Measurements from ENCODE around the gene RRM1. TPM values are rescaled to one million over a fixed set of nuclear protein-coding genes. Genes with fewer than 3 reads are reported as not detected.

The RRM1 gene
- total RNA-seq, 3 donors from 2014 or later (not counting 1 experiment from before 2014, with no cell fraction given): 17.0 to 37.6 (median 24.4) TPM

DNA sequence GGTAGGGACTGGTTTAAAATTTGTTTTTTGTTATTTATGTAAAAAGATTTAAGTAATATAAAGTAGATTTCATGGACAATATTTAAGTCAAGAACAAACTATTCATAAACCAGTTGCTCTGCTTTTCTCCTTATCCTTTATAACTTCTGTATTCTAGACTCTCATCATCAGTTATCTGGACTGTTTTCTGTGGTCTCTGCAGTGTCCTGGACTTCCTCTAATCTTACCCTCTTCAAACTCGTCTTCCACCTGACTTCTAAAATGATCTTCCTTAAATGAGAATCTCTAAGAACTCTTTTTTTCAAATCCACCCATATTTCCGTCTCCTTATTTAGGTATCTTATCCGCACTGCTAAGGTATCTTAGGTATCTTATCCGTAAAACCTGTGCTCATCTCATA lies 8.1 kb downstream of the RRM1 start:
- H3K9me3 Mint-ChIP-seq: no peaks in the 10 kb centered on the region
- H3K4me3 Mint-ChIP-seq: no peak overlapping the region
- H3K4me1 Mint-ChIP-seq: peaks cover 0 to 10% of the 10 kb centered on the region in 2 donors
- H3K27me3 Mint-ChIP-seq (ENCODE audit: low read depth in 2 of 2): no peaks in the 10 kb centered on the region
- TF ChIP-seq, protein P1, sequence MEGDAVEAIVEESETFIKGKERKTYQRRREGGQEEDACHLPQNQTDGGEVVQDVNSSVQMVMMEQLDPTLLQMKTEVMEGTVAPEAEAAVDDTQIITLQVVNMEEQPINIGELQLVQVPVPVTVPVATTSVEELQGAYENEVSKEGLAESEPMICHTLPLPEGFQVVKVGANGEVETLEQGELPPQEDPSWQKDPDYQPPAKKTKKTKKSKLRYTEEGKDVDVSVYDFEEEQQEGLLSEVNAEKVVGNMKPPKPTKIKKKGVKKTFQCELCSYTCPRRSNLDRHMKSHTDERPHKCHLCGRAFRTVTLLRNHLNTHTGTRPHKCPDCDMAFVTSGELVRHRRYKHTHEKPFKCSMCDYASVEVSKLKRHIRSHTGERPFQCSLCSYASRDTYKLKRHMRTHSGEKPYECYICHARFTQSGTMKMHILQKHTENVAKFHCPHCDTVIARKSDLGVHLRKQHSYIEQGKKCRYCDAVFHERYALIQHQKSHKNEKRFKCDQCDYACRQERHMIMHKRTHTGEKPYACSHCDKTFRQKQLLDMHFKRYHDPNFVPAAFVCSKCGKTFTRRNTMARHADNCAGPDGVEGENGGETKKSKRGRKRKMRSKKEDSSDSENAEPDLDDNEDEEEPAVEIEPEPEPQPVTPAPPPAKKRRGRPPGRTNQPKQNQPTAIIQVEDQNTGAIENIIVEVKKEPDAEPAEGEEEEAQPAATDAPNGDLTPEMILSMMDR (IDR thresholded peaks at IDR 0.05): no peak
- ATAC-seq: no peak
- H3K27ac Mint-ChIP-seq: no peak overlapping the region
- whole genome bisulfite sequencing (ENCODE audit: insufficient coverage): 91% methylated on average over 1 of the region's 4 CpGs
- Histone ChIP-seq H3K27ac (ENCODE audit: low read length) (no peak overlapping the region), H3K36me3 (ENCODE audit: control insufficient read depth, insufficient read depth, low read length) (peaks cover 21% of the 10 kb centered on the region), H3K27me3 (ENCODE audit: control insufficient read depth, insufficient read depth, low read length) (no peaks in the 10 kb centered on the region), H3K4me1 (ENCODE audit: control insufficient read depth, insufficient read depth, low read length) (no peaks in the 10 kb centered on the region), H3K9me3 (ENCODE audit: control insufficient read depth, insufficient read depth, low read length) (no peaks in the 10 kb centered on the region), H3K4me3 (ENCODE audit: low read length) (no peak overlapping the region)
- intact Hi-C loops (cut with micrococcal nuclease): no loop called here
- DNase-seq: no peak
- H3K36me3 Mint-ChIP-seq: no peaks in the 10 kb centered on the region

DNA sequence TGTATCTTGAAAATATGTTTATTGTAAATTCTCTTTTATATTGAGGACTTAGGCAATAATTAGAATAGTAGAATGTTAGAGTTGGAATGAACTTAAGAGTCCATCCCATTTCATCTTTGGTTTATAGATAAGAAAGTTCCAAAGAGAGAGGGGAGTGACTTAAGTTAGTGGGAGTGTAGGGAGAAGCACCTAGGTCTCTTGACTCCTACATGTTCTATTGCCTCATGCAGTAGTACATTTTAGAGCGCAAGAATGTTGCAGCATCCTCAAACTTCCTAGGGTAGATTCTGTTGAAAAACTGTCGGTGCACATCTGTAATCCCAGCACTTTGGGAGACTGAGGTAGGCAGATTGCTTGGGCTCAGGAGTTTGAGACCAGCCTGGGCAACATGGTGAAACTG lies 8.7 kb downstream of the RRM1 start:
- 97% methylated on average over 2 of the region's 2 CpGs for WGBS (ENCODE audit: insufficient coverage)
- H3K27ac ChIP-seq (ENCODE audit: low read length): no peak overlapping the region
- TF ChIP-seq, protein P1 (IDR thresholded peaks at IDR 0.05): no peak
- no peak for ATAC-seq
- intact Hi-C loops (cut with micrococcal nuclease): no loop called here
- Mint-ChIP-seq H3K27ac (no peak overlapping the region), H3K4me1 (peaks cover 0 to 10% of the 10 kb centered on the region in 2 donors), H3K27me3 (ENCODE audit: low read depth in 2 of 2) (no peaks in the 10 kb centered on the region), H3K9me3 (no peaks in the 10 kb centered on the region), H3K4me3 (no peak overlapping the region), H3K36me3 (no peaks in the 10 kb centered on the region)
- DNase-seq: no peak
- H3K4me1 ChIP-seq (ENCODE audit: control insufficient read depth, insufficient read depth, low read length): no peaks in the 10 kb centered on the region
- H3K9me3 ChIP-seq (ENCODE audit: control insufficient read depth, insufficient read depth, low read length): no peaks in the 10 kb centered on the region
- H3K27me3 ChIP-seq (ENCODE audit: control insufficient read depth, insufficient read depth, low read length): no peaks in the 10 kb centered on the region
- H3K4me3 ChIP-seq (ENCODE audit: low read length): no peak overlapping the region
- H3K36me3 ChIP-seq (ENCODE audit: control insufficient read depth, insufficient read depth, low read length): peaks cover 25% of the 10 kb centered on the region

DNA sequence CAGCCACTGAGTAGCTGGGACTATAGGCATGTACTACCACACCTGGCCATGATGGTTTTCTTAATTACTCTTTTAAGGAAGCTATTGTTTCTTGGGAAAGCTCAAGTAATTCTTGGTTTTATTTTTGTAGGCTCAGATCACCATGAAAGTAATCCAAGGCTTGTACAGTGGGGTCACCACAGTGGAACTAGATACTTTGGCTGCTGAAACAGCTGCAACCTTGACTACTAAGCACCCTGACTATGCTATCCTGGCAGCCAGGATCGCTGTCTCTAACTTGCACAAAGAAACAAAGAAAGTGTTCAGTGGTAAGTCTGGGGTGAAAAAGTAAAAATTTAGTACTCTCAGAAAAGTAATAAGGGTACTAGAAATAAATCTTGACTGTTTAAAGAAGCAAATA lies 11.3 kb downstream of the RRM1 start:
- Histone ChIP-seq H3K4me3 (ENCODE audit: low read length) (no peak overlapping the region), H3K9me3 (ENCODE audit: control insufficient read depth, insufficient read depth, low read length) (no peaks in the 10 kb centered on the region), H3K27ac (ENCODE audit: low read length) (no peak overlapping the region), H3K36me3 (ENCODE audit: control insufficient read depth, insufficient read depth, low read length) (peaks cover 34% of the 10 kb centered on the region), H3K4me1 (ENCODE audit: control insufficient read depth, insufficient read depth, low read length) (no peaks in the 10 kb centered on the region), H3K27me3 (ENCODE audit: control insufficient read depth, insufficient read depth, low read length) (no peaks in the 10 kb centered on the region)
- Mint-ChIP-seq H3K9me3 (no peaks in the 10 kb centered on the region), H3K27me3 (ENCODE audit: low read depth in 2 of 2) (no peaks in the 10 kb centered on the region), H3K4me3 (no peak overlapping the region), H3K4me1 (no peaks in the 10 kb centered on the region), H3K27ac (no peak overlapping the region), H3K36me3 (no peaks in the 10 kb centered on the region)
- WGBS (ENCODE audit: insufficient coverage): 100% methylated on average over 1 of the region's 1 CpG
- intact Hi-C loops (cut with micrococcal nuclease): no loop called here
- DNase-seq (no peak), ATAC-seq (no peak)
- TF ChIP-seq, protein P1 (IDR thresholded peaks at IDR 0.05): no peak

DNA sequence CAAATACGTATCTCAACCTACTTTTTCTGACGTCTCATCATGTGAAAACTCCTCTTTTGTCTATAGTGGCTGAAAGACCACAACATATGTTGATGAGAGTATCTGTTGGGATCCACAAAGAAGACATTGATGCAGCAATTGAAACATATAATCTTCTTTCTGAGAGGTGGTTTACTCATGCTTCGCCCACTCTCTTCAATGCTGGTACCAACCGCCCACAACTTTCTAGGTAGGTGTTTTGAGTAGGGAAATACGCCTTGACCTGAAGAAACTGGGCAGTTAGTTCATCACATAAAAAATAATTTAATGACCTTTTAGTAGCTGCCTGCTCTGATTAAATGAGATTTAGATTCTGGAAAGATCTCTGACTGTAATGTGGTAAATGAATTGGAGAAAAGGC lies 17.2 kb downstream of the RRM1 start:
- no CpG with 5 or more reads among the region's 5 CpGs for WGBS (ENCODE audit: insufficient coverage)

More for the DNA sequence above, 17.2 kb downstream of the RRM1 start:
- H3K9me3 Mint-ChIP-seq: no peaks in the 10 kb centered on the region
- no peak for DNase-seq
- Histone ChIP-seq H3K4me1 (ENCODE audit: control insufficient read depth, insufficient read depth, low read length) (no peaks in the 10 kb centered on the region), H3K9me3 (ENCODE audit: control insufficient read depth, insufficient read depth, low read length) (no peaks in the 10 kb centered on the region), H3K27me3 (ENCODE audit: control insufficient read depth, insufficient read depth, low read length) (no peaks in the 10 kb centered on the region), H3K36me3 (ENCODE audit: control insufficient read depth, insufficient read depth, low read length) (peaks cover 51% of the 10 kb centered on the region), H3K27ac (ENCODE audit: low read length) (no peak overlapping the region), H3K4me3 (ENCODE audit: low read length) (no peak overlapping the region)
- ATAC-seq: no peak
- H3K4me3 Mint-ChIP-seq: no peak overlapping the region
- H3K36me3 Mint-ChIP-seq: peaks cover 11% of the 10 kb centered on the region
- TF ChIP-seq, protein P1 (IDR thresholded peaks at IDR 0.05): no peak
- intact Hi-C loops (cut with micrococcal nuclease): no loop called here
- H3K4me1 Mint-ChIP-seq: peaks cover 0 to 3% of the 10 kb centered on the region in 2 donors
- H3K27ac Mint-ChIP-seq: no peak overlapping the region
- H3K27me3 Mint-ChIP-seq (ENCODE audit: low read depth in 2 of 2): no peaks in the 10 kb centered on the region
